Non-pigmented ciliary epithelial cell (primary cell): ENCODE data around the gene JADE3.

Experiments
- DNase-seq: peaks from one replicate; pipeline ENCODE4 v3.0.0-alpha.2; 2010; ENCODE audit warnings: low read depth

JADE3 gene

GRCh38 chrX:47026198-47026597, 114.0 kb downstream of the JADE3 start:
- DNase-seq: no peak

GRCh38 chrX:47030339-47030738, 118.1 kb downstream of the JADE3 start:
- peak; percentile 15 for DNase-seq

GRCh38 chrX:47047989-47048388, 135.8 kb downstream of the JADE3 start:
- DNase-seq: no peak

- DNase-seq: no peak
These were observed 147.1 kb downstream of the JADE3 start for GRCh38 chrX:47059142-47059874.

- no peak for DNase-seq
These were observed 148.5 kb downstream of the JADE3 start for GRCh38 chrX:47060708-47061107.

- DNase-seq: no peak
These were observed 149.2 kb downstream of the JADE3 start for GRCh38 chrX:47061238-47061919.

- DNase-seq: no peak
These were observed 151.0 kb downstream of the JADE3 start for GRCh38 chrX:47063179-47063578.

- no peak for DNase-seq
These were observed 156.0 kb downstream of the JADE3 start for GRCh38 chrX:47068214-47068613.

- no peak for DNase-seq
These were observed 156.5 kb downstream of the JADE3 start for GRCh38 chrX:47068720-47069119.

- DNase-seq: no peak
These were observed 166.2 kb downstream of the JADE3 start, which contains the start of gene RGN for GRCh38 chrX:47078129-47079043. RGN (plus strand) TSS chrX:47078443; CDS start chrX:47081145, 2,702 bp downstream.

GRCh38 chrX:47080215-47080914, 168.1 kb downstream of the JADE3 start:
- DNase-seq: no peak

GRCh38 chrX:47080915-47081236, 168.7 kb downstream of the JADE3 start:
- DNase-seq: no peak

- DNase-seq: no peak
These were observed 179.0 kb downstream of the JADE3 start for GRCh38 chrX:47091149-47091775.

GRCh38 chrX:47093248-47093647, 181.0 kb downstream of the JADE3 start:
- peak; percentile 8 for DNase-seq

GRCh38 chrX:47093860-47094259, 181.6 kb downstream of the JADE3 start:
- no peak for DNase-seq

- no peak for DNase-seq
These were observed 184.8 kb downstream of the JADE3 start for GRCh38 chrX:47097018-47097417.

- DNase-seq: no peak
These were observed 186.3 kb downstream of the JADE3 start for GRCh38 chrX:47098338-47099094.

- DNase-seq: no peak
These were observed 189.0 kb downstream of the JADE3 start for GRCh38 chrX:47101206-47101605.
